MCF 10A (cell line): Measurements from ENCODE around the gene OPCML. TPM values are rescaled to one million over a fixed set of nuclear protein-coding genes. Genes with fewer than 3 reads are reported as not detected.

Experiments
- BruUV-seq: library from RNA; stranded (reverse); fragments of 400-500 nt; replicated peaks from 2 replicates; lab custom pipeline; 2021; lab: Mats Ljungman, UMichigan
- CTCF ChIA-PET: fragments of 300-600 bp; sonication (Branson Sonifier 250); formaldehyde crosslinking; extraction: SDS; loops from one replicate; lab custom pipeline; 2021; ENCODE audit warnings: antibody characterized with exemption, inconsistent platforms; lab: Yijun Ruan, JAX
- POLR2A ChIA-PET: fragments of 300-600, 350-650 bp; sonication (Branson Sonifier 250); formaldehyde crosslinking; extraction: SDS; loops from one replicate; lab custom pipeline; 2020; ENCODE audit warnings: antibody characterized with exemption, inconsistent platforms; lab: Yijun Ruan, JAX
- DNase-seq: peaks from one replicate; pipeline ENCODE4 v3.0.0-alpha.2; 2018; ENCODE audit not compliant: unreplicated experiment
- H3K27ac Mint-ChIP-seq: one replicate; pipeline ENCODE4 v1.8.0; 2022; ENCODE audit warnings: mild to moderate bottlenecking, low read depth, mixed read lengths; ENCODE audit not compliant: unreplicated experiment
- H3K27me3 Mint-ChIP-seq: one replicate; pipeline ENCODE4 v1.8.0; 2022; ENCODE audit warnings: mixed read lengths; ENCODE audit not compliant: insufficient read depth, unreplicated experiment
- H3K36me3 Mint-ChIP-seq: one replicate; pipeline ENCODE4 v1.8.0; 2022; ENCODE audit warnings: mild to moderate bottlenecking, moderate library complexity, mixed read lengths; ENCODE audit not compliant: insufficient read depth, unreplicated experiment
- H3K4me1 Mint-ChIP-seq: one replicate; pipeline ENCODE4 v1.8.0; 2022; ENCODE audit warnings: mixed read lengths; ENCODE audit not compliant: insufficient read depth, unreplicated experiment
- H3K4me3 Mint-ChIP-seq: one replicate; pipeline ENCODE4 v1.8.0; 2022; ENCODE audit warnings: mild to moderate bottlenecking, moderate library complexity, mixed read lengths; ENCODE audit not compliant: unreplicated experiment
- H3K9me3 Mint-ChIP-seq: one replicate; pipeline ENCODE4 v1.8.0; 2022; ENCODE audit warnings: mixed read lengths; ENCODE audit not compliant: unreplicated experiment
- intact Hi-C: fragments of 100-400 bp; cut with micrococcal nuclease; formaldehyde crosslinking; loops from 2 replicates; pipeline ENCODE4 v1.14.1; 2022
- total RNA-seq: library from RNA; stranded (reverse); gene quantifications from 2 replicates; pipeline ENCODE4 v1.2.3, GENCODE V29; 2022
- TF ChIP-seq, protein P1 (sequence below): fragments of 200-600 bp; IDR thresholded peaks from one replicate; pipeline ENCODE4 v1.8.0; 2022; ENCODE audit warnings: antibody characterized with exemption, mild to moderate bottlenecking; ENCODE audit not compliant: unreplicated experiment

OPCML gene
- total RNA-seq, 1 experiment from 2014 or later, result not detected

DNA sequence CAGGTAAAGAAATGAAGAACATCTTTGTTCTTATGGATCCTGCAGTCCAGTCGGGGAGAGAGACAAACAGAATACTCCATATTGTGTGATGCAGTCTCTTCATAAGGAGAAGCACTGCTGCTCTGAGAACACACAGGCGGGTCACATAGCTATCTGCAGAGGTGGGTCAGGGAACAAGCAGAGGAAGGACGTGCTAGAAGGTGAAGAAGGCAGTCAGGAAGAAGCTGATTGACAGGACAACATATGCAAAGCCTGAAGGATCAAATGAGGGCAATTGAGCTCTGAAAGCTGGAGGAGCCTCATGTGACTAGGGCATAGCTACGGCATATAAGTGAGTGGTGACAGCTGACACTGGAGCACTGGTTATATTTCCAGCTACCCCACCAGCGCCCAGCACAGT, 122.5 kb downstream of the OPCML start:
- Mint-ChIP-seq H3K4me3 (no peak overlapping the region), H3K9me3 (peaks cover 10% of the 10 kb centered on the region), H3K27me3 (no peaks in the 10 kb centered on the region), H3K36me3 (no peaks in the 10 kb centered on the region), H3K27ac (no peak overlapping the region), H3K4me1 (no peaks in the 10 kb centered on the region)
- TF ChIP-seq, protein P1, sequence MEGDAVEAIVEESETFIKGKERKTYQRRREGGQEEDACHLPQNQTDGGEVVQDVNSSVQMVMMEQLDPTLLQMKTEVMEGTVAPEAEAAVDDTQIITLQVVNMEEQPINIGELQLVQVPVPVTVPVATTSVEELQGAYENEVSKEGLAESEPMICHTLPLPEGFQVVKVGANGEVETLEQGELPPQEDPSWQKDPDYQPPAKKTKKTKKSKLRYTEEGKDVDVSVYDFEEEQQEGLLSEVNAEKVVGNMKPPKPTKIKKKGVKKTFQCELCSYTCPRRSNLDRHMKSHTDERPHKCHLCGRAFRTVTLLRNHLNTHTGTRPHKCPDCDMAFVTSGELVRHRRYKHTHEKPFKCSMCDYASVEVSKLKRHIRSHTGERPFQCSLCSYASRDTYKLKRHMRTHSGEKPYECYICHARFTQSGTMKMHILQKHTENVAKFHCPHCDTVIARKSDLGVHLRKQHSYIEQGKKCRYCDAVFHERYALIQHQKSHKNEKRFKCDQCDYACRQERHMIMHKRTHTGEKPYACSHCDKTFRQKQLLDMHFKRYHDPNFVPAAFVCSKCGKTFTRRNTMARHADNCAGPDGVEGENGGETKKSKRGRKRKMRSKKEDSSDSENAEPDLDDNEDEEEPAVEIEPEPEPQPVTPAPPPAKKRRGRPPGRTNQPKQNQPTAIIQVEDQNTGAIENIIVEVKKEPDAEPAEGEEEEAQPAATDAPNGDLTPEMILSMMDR, result no peak
- CTCF ChIA-PET, result no interaction called here
- POLR2A ChIA-PET, result interaction anchor here (0.7 kb wide), 1 partner anchor 546 kb away, joined by 3 read pairs; no protein-coding TSS in a partner anchor
- DNase-seq, result no peak
- intact Hi-C loops, result no loop called here
- no TSS peak for BruUV-seq

DNA sequence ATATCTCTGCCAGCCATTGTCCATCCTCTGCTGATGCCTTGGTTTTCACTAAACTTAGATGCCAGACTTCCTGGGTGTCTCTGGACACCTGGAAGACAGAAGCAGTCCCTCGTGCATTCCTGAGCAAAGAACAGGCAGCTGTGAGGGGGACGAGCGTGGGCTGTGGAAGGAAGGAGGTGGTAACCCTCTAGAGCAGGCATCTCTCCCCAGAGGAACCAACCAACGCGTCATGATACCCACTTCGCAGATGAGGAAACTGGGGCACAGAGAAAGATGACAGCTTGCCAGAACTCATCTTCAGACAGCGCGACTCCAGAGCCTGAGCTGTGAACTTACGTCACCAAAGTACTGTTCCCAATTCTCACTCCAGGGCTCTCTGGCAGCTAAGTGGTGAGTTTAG, 123.4 kb downstream of the OPCML start:
- H3K9me3 Mint-ChIP-seq, result peaks cover 15% of the 10 kb centered on the region
- BruUV-seq, result no TSS peak

DNA sequence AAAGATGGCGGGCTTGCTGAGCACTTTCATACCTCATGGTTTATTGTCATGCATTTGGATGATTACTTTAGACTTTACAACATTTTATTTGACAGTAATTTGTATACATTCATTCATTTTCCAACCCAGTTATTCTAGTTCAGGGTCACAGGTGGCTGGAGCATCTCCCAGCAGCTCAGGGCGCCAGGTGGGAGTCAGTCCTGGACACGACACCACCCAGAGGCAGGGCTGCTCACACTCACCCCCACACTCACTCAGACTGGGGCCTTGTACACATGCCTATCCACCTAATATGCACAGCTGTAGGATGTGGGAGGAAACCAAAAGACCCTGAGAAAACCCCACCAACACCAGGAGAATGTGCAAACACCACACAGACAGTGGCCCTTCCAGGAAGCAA, 123.9 kb downstream of the OPCML start:
- POLR2A ChIA-PET, result no interaction called here
- DNase-seq, result no peak
- BruUV-seq, result no TSS peak
- TF ChIP-seq, protein P1, result no peak
- Mint-ChIP-seq H3K4me3 (no peak overlapping the region), H3K9me3 (peaks cover 18% of the 10 kb centered on the region), H3K27me3 (no peaks in the 10 kb centered on the region), H3K36me3 (no peaks in the 10 kb centered on the region), H3K27ac (no peak overlapping the region), H3K4me1 (no peaks in the 10 kb centered on the region)
- CTCF ChIA-PET, result no interaction called here
- intact Hi-C loops, result no loop called here

More for the DNA sequence above, 123.4 kb downstream of the OPCML start:
- no peak overlapping the region for H3K4me3 Mint-ChIP-seq
- no peaks in the 10 kb centered on the region for H3K27me3 Mint-ChIP-seq
- ChIA-PET POLR2A (no interaction called here), CTCF (interaction anchor here (0.6 kb wide), 1 partner anchor 683 kb away, joined by 4 read pairs; no protein-coding TSS in a partner anchor)
- TF ChIP-seq, protein P1, result no peak
- H3K4me1 Mint-ChIP-seq, result no peaks in the 10 kb centered on the region
- no peak for DNase-seq
- H3K27ac Mint-ChIP-seq, result no peak overlapping the region
- H3K36me3 Mint-ChIP-seq, result no peaks in the 10 kb centered on the region
- intact Hi-C loops, result no loop called here

DNA sequence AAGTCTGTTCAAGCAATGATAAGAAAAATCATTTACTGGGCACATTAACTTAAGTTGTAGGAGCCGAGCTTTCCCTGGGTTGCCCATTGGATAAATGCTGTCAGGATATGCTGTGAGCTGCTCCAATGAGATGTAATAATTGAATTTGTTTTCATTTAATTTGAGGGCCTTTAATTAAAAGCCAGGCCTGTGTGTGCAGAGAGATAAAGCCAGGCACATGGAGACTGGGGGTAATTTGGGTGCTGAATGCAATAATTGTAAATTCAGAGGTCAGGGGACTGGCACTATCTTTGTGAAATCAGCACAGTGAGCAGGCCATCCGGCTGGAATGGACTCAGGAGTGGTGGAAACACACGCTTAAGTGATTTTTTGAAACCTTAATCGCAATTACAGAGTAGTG, 125.8 kb downstream of the OPCML start:
- no peaks in the 10 kb centered on the region for H3K36me3 Mint-ChIP-seq
- TF ChIP-seq, protein P1, result no peak
- H3K4me1 Mint-ChIP-seq, result no peaks in the 10 kb centered on the region
- no peaks in the 10 kb centered on the region for H3K27me3 Mint-ChIP-seq
- BruUV-seq, result no TSS peak
- POLR2A ChIA-PET, result no interaction called here
- no peak overlapping the region for H3K4me3 Mint-ChIP-seq
- no peak overlapping the region for H3K27ac Mint-ChIP-seq
- peaks cover 18% of the 10 kb centered on the region for H3K9me3 Mint-ChIP-seq
- CTCF ChIA-PET, result interaction anchor here (0.6 to 1.5 kb wide), 2 partner anchors 195 to 213 kb away, joined by 4 to 5 read pairs; no protein-coding TSS in a partner anchor
- intact Hi-C loops, result no loop called here
- no peak for DNase-seq
